ENCODE measurements around the gene SNRPD3.
"Not testable (repeated sequence)": the region's sequence is repeated elsewhere in the genome, so short reads cannot be mapped to it uniquely, and the experiment has no call there.

Gene SNRPD3

GRCh38 chr22:24535348-24535747 is 20.5 kb upstream of the SNRPD3 start:
- no peak for DNase-seq

DNA sequence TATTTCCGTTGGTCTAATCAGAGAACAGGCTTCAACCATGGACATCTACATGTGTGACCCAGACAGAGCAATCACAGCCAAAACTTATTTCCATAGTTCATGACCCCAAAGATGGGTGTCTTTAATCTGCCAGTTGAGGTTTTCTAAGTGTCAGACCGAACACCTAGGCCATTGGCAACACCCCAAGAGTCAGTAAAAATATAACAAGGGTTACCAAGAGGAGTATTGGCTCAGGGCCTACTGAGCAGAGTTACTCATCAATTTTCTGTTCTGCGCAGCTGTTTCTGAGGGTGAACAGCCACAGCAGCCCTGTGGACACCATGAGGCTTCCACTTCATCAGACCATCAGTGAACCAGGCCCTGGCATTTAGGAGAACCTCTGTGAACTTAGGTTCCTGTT is 19.7 kb upstream of the SNRPD3 start:
- no peak for DNase-seq

DNA sequence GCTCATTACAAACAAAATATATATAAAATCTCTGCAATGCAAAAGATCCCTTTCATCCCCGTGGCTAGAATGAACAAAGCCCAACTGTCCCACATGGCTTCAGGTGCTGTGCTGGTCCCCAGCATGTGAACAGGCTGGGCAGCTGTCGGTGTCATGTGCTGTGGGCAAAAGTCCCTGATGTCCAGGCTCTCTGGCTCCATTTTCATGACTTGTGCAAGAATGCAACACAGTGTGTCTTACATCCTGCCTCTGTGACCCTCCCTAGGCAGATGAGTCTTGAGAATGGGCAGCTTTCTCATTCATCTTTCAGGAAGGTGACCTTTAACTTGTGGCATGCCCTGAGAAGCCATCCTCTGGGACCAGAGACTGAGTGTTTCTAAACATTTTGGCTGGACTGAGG is 15.3 kb upstream of the SNRPD3 start:
- no peak for DNase-seq

- no peak for DNase-seq
Measured at GRCh38 chr22:24541681-24542515, 13.9 kb upstream of the SNRPD3 start.

DNA sequence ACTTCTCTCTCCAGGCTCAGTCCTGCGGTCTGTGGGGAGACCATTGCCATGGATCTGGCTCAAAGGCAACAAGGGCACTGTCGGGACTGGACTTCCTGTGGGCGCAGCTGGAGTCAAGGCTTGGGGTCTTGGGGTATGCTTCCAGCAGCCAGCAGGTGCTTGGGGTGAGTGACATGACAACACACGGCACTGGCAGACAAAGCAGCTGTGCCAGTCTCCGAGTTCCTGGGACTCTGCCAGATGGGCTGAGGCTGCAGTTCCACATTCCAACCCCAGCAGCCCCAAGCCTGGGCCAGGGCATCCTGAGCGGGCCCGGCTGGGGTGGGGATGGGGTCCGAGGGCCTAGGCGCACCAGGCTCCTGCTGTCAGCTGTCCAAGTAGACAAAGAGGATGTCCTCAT is 13.2 kb upstream of the SNRPD3 start:
- DNase-seq, result no peak

GRCh38 chr22:24543185-24543601 is 12.6 kb upstream of the SNRPD3 start:
- DNase-seq, result no peak

GRCh38 chr22:24543679-24544243 is 12.0 kb upstream of the SNRPD3 start:
- DNase-seq, result no peak

DNA sequence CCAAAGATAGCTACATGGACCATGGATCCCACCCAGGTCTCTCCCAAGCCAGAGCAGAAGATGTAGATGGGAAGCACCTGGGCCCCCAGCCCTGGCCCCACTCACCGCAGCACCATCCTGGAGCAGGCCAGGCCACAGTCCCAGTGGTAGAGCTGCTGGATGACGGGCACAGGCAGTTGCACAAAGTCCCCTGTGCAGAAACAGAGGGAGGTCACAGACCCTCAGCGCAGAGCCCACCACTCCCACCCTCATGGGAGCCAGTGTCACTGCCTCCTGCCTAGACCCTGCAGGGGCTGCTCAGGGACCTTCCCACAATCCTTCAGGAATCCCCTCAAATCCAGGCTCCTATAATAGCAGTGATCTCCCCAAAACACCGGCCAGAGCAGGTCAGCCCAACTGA is 7.0 kb upstream of the SNRPD3 start:
- no peak for DNase-seq

DNA sequence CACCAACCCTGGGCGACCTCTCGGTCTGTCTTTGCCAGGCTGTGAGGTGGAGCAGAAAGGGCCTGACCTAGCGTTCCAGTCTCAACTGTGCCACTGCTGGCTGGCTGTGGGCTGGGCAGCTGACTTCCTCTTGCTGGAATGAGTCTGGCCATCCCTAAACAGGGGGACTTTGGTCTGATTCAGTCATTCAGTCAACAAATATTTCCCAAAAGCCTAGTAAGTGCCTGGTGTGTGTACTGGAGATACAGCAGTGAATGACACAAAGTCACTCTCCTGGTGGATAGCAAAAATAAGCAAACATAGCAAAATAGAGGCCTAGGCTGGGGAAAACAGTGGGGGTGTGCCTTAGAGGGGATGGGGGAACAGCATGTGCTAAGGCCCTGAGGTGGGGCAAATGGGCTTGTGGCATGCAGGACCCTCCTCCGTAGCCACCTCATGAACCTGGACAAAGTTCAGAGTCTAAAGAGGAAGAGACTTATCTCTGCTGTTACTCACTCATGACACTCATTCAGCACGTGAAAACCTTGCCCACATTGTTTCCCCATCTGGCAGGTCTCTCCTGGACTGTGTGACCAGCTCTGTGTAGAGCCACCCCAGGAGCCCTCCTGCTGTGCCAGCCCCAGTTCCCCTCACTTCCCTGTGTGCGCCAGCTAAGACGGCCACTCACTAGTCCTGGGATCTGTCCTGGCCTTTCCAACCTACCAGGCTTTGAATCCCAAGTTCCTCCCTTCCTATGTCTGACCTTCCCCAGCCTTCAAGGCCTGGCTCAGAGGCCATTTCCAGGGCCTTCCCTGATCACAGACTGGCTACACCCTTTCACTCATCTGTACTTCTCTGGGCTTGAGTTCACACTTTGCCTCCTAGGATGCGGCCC is 5.5 kb upstream of the SNRPD3 start:
- DNase-seq, result no peak

DNA sequence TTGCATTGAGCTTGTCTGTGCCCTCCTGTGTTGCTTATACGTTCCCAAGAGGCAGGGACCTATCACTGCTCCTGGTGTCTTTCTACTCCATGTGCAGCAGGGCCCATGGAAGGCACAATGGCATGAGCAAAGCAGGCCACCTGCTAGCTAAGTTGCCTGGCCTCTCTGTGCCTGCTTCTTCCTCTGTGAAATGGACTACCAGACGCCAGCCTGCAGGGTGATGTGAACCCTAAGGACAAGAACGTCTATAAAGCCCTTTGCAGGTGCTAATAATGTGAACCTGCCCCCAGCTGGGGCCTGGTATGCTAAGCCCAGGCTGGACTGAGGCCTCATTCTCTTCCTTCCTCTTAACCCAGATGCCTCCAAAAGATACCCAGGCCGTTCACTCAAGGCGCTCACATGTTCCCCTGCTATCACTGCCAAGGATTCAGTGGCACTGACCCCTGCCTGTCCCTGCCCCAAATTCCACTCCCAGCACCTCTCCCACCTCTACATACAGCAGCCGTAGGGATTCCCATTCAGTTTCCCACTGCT is 4.8 kb upstream of the SNRPD3 start:
- DNase-seq, result no peak

GRCh38 chr22:24552503-24553286 is 3.1 kb upstream of the SNRPD3 start:
- DNase-seq, result not testable (repeated sequence)

DNA sequence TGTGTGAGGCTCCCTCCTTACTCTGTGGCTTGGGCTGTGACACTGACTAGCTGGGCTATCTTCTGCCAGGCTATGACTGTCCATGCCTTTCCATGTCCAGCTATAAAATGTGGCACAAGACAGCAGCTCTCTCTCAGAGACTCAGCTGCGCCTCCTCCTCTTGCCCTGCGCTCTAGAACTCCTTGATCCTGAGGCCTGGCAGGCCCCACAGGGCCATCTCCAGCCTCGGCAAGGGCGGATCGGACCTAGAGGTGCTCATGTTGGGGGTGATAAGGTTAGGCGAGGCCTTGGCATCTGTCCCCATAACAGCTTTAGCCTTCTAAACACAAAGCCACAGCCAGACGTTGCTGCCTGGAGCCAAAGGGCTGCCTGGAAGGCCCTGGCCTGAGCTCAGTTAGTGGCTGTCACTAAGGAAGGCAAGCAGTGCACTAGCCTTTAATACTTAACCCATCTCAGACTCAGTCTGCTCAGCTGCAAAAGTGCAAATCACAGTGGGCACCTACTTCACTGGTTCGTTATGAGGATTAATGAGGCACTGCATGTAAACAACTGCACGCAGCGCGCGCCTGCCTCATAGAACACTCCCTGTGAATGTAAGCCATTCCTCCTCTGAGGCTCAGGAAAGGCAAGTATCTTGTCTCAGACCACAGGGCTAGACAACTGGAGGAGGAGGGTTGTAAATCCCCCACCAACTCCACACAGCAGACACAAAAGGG is 2.0 kb upstream of the SNRPD3 start:
- DNase-seq, result no peak

- DNase-seq, result no peak
Measured at GRCh38 chr22:24554313-24555164, 1.3 kb upstream of the SNRPD3 start, which contains the start of gene GUCD1. GUCD1 (minus strand) TSS chr22:24555138; CDS start chr22:24554991, 147 bp downstream.

DNA sequence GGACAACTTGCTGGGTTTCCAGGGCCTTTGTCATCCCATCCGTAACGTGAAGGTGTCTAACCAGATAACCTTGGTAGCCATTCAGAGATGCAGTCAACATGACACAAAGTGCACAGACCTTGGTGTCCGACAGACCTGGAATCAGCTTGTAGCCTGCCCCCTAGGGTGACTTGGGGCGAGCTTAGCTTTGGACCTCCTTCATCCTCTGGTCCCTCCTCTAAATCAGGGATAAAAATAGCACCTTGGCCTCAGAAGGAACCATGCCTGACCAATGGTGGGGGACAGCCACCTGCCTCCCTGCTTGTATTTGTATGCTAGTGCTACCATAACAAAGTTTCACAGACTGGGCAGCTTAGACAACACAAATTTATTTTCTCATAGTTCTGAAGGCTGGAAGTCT is 3.7 kb downstream of the SNRPD3 start:
- DNase-seq, result no peak

DNA sequence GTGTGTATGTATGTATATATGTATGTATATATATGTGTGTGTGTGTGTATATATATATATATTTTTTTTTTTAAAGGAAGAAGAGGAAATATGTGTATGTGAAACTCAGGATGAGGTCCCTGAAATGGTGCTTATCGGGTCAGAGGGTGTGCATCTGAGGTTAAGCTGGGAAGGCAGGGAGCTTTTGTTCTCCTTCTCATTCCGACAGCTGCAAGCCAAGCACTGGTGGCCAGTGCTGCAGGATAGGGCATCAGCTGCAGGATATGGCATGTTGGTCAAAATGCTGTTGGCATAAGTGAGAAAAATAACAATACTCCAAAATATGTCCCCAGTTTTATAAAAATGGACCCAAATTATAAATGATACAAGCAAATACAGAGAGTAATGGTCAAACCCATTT is 7.4 kb downstream of the SNRPD3 start:
- DNase-seq, result no peak

DNA sequence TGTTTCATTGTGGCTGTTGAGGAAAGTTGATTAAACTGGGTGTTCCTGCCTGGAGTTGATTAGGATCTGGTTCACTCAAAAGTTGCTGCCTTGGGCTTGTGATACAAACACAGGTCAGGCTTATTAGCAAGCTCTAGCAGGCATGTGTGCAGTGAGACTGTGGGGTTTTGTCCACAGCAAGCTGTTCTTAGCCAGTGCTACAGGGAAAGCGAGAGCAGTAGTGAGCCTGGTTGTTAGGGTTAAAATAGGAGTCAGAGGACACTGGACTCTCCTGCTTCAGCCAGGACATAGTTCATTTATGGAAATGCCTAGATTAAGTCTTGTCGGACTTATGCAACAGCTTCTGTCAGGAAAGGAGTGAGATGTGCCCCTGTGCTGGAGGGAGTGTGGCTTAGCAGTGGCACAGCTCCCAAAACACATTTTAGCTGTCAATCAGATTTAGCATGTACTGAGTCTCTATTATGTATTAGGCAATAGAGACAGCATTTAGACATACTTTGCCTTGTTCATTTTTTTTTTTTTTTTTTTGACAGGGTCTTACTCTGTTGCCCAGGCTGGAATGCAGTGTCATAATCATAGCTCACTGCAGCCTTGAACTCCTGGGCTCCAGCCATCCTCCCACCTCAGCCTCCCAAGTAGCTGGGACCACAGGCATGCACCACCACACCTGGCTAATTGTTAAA is 8.7 kb downstream of the SNRPD3 start:
- DNase-seq, result no peak

- DNase-seq, result no peak
Measured at GRCh38 chr22:24565077-24565476, 9.3 kb downstream of the SNRPD3 start.

DNA sequence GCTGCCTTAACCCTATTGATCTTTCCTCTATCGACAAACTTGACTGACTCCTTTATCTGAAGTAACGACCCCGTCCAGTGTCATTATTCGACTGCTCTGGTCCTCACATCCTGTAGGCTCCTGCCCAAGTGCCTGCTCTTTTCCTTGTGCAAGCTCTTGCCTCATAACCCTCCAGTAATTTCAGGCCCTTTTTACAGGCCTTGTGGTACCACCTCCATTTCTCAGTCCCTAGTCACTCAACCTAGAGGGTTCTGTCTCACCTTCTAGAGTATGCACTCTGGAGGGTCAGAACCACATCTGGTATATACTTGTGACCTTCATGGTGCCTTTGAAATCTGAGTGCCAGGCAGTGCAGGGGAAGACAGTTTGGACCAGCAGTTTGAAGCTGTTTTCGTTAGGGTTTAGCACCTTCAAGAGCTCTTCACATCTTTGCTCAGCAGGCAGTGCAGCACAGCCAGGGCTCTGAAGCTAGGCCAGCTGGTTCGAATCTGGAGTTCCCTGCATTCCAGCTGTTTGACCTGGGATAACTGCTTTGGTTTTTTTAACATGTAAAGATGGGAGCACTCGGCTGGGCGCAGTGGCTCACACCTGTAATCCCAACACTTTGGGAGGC is 11.2 kb downstream of the SNRPD3 start:
- no peak for DNase-seq

DNA sequence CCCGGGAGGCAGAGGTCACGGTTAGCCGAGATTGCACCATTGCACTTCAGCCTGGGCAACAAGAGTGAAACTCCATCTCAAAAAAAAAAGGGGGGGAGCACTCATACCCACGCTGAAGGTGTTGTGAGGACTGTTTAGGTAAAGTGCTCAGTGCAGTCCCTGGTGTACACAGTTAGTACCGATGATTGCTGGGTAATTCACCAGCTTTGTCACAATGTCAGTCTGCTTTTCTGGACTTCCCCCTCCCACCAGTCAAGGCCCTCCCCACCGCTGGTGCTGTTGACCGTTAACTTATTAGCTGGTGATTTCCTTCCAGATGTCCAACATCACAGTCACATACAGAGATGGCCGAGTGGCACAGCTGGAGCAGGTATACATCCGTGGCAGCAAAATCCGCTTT is 11.9 kb downstream of the SNRPD3 start:
- no peak for DNase-seq

- DNase-seq, result no peak
Measured at GRCh38 chr22:24571266-24571665, 15.5 kb downstream of the SNRPD3 start.

Measured in NCI-H2081 treated with DMSO at 0.1 percent for 48 hours (cell line).